HG02840 (cell line): ENCODE results near the gene SCAF1.

Experiments used
- ATAC-seq: cut with Tn5 transposase; IDR thresholded peaks from one replicate; pipeline ENCODE4 v1.9.1; 2021; ENCODE audit warnings: mild to moderate bottlenecking, moderate library complexity, moderate number of reproducible peaks; ENCODE audit not compliant: unreplicated experiment, low FRiP score

Gene SCAF1

GRCh38 chr19:49701271-49701786 is 59.3 kb downstream of the SCAF1 start:
- no peak for ATAC-seq

GRCh38 chr19:49704888-49705642 is 63.1 kb downstream of the SCAF1 start:
- no peak for ATAC-seq

- ATAC-seq, result no peak
Observed at GRCh38 chr19:49705919-49706318, 63.9 kb downstream of the SCAF1 start.
